Measurements from ENCODE around the gene GBF1. TPM values are rescaled to one million over a fixed set of nuclear protein-coding genes. Genes with fewer than 3 reads are reported as not detected.
A peak's percentile ranks its signal among the peaks of the same experiment; 100 is the strongest.

The GBF1 gene
- total and polyA plus RNA-seq, 10 of the 15 experiments (the other 5 are each of a cell fraction or from before 2014, with no cell fraction given), result 0.82 to 42.0 (median 21.8) TPM

- CTCF ChIA-PET, result interaction anchor here (1.1 to 5.6 kb wide), 8 partner anchors 9 to 191 kb away, joined by 3 to 90 read pairs (median 20); partner anchors contain the start of genes C10orf95, CUEDC2 and NFKB2
- RAD21 ChIA-PET (ENCODE audit: unreplicated experiment), result interaction anchor here (0.6 to 3.8 kb wide), 9 partner anchors 11 to 425 kb away, joined by 4 to 24 read pairs (median 8); partner anchors contain the start of genes ACTR1A, CUEDC2 and NOLC1
- TSS peak; percentile 85 for BruUV-seq (replicated peaks)
- in situ Hi-C loops (cut with MboI) (no loop called here), intact Hi-C loops (cut with micrococcal nuclease; ENCODE audit: unreplicated experiment) (loop anchor here (1.0 kb wide), 2 partner anchors 11 to 27 kb away; partner anchors contain the start of gene CUEDC2)
- Histone ChIP-seq H3K9me3 (replicated peaks; ENCODE audit: control insufficient read depth, insufficient read depth, low read length) (no peaks in the 10 kb centered on the region), H3K79me2 (ENCODE audit: control insufficient read depth, insufficient read depth, low read length) (peaks cover 7% of the 10 kb centered on the region), H3K4me3 (peak overlapping the region; percentile 98), H3K4me1 (ENCODE audit: control insufficient read depth, insufficient read depth, low read length) (peaks cover 18% of the 10 kb centered on the region), H3K9ac (ENCODE audit: control insufficient read depth, insufficient read depth, low read length) (peak overlapping the region; percentile 78), H2AFZ (ENCODE audit: control insufficient read depth, low read depth, low read length) (peak overlapping the region; percentile 100), H3K27me3 (replicated peaks in 1 of 2; ENCODE audit: control insufficient read depth in 2 of 2, insufficient read depth in 2 of 2, low read length in 1 of 2) (no peaks in the 10 kb centered on the region; a peak in 1 of 4 replicates), H4K20me1 (ENCODE audit: control insufficient read depth, insufficient read depth) (peaks cover 2% of the 10 kb centered on the region; the same call in 1 of the 2 replicates), H3K4me2 (ENCODE audit: control insufficient read depth, insufficient read depth) (peak overlapping the region; percentile 95), H3K27ac (ENCODE audit: control insufficient read depth, insufficient read depth) (peak overlapping the region; percentile 85), H3K36me3 (ENCODE audit: control insufficient read depth in 2 of 2, insufficient read depth in 2 of 2, low read length in 1 of 2) (peaks cover 0 to 5% of the 10 kb centered on the region in 2 experiments; a peak in 2 of 4 replicates)
- WGBS (ENCODE audit: insufficient coverage, insufficient replicate concordance, low lambda C conversion rate, missing lambda C conversion rate), result under 1% methylated on average over 13 of the region's 14 CpGs
- SMC1A ChIA-PET (ENCODE audit: uncharacterized antibody, unreplicated experiment), result interaction anchor here (0.7 to 4.2 kb wide), 5 partner anchors 9 to 192 kb away, joined by 3 to 42 read pairs (median 7); partner anchors contain the start of genes CUEDC2 and NFKB2
- no peak for FAIRE-seq
- no peak for ATAC-seq
- DNase-seq (ENCODE audit: low read depth, low spot score), result no peak
- TF ChIP-seq EP300 (IDR thresholded peaks at IDR 0.05; ENCODE audit: borderline replicate concordance in 1 of 2, control insufficient read depth in 1 of 2, low read depth in 2 of 2, low read length in 2 of 2) (no peak), TCF7 (IDR thresholded peaks at IDR 0.05; ENCODE audit: borderline replicate concordance) (no peak), IRF5 (IDR thresholded peaks at IDR 0.05; ENCODE audit: borderline replicate concordance) (no peak), MYC (IDR thresholded peaks at IDR 0.05; ENCODE audit: insufficient read depth, insufficient read length, insufficient replicate concordance, low read length, severe bottlenecking) (no peak)
- POLR2A ChIA-PET, result interaction anchor here (0.6 to 4.9 kb wide), 12 partner anchors 10 to 280 kb away, joined by 3 to 35 read pairs (median 6); partner anchors contain the start of genes C10orf95, CUEDC2 and NFKB2
Measured at GRCh38 chr10:102421507-102421756, 176.1 kb downstream of the GBF1 start.

Measured in GM12878 (cell line).